C4-2B (cell line): Measurements from ENCODE around the gene CCDC141.

Source experiments
- CTCF ChIP-seq: fragments of 450-650 bp; conservative IDR thresholded peaks from 2 replicates; pipeline ENCODE4 v1.5.1; 2017; ENCODE audit warnings: mild to moderate bottlenecking
- ZFX ChIP-seq: fragments of 450-650 bp; IDR thresholded peaks from 2 replicates; pipeline ENCODE4 v1.6.1; 2017

DNA sequence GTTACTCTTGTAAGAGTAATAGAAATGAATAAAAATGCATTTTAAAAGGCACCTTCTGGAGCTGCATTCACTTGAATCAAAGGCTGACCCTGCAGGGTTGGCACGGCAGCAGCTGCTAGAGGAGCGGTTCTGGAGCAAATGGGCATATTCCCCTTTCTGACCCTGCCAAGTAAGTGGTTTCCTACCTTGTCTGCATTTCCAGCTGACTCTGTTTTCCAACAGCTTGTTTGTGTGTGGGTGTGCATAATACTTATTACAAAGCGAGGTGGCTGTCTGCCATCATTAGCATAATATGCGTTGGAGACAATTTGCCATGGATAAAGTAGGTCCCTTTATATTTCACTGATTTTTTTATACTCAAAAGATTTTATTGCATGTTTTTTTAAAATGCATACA lies 221.5 kb downstream of the CCDC141 start:
- TF ChIP-seq CTCF (no peak), ZFX (no peak)
